Activated T-cell treated with anti-CD3 and anti-CD28 coated beads for 48 hours (primary cell): ENCODE results near the gene IGFBP3.

Experiments
- DNase-seq: peaks from one replicate; pipeline ENCODE4 v3.0.0-alpha.2; 2020; ENCODE audit warnings: low read depth

IGFBP3 gene

DNA sequence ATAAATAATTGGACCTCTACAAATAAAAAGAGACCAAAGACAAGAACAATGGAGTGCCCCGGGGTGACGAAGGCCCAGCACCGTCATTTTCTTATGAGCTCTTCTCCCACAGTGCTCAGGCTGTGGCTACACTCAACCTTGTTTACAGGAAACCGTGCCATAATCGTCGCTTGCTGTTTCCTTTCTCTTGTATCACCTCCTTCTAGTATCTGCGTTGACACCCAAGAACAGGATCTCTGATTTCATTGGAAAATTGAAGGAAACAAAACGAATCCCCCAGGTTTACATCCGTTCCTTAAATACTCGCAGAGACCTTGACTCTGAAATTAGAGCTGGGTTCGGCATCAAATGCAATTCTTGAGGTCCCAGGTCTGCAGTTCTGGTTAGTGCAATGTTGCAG, 1.7 kb upstream of the IGFBP3 start:
- no peak for DNase-seq

DNA sequence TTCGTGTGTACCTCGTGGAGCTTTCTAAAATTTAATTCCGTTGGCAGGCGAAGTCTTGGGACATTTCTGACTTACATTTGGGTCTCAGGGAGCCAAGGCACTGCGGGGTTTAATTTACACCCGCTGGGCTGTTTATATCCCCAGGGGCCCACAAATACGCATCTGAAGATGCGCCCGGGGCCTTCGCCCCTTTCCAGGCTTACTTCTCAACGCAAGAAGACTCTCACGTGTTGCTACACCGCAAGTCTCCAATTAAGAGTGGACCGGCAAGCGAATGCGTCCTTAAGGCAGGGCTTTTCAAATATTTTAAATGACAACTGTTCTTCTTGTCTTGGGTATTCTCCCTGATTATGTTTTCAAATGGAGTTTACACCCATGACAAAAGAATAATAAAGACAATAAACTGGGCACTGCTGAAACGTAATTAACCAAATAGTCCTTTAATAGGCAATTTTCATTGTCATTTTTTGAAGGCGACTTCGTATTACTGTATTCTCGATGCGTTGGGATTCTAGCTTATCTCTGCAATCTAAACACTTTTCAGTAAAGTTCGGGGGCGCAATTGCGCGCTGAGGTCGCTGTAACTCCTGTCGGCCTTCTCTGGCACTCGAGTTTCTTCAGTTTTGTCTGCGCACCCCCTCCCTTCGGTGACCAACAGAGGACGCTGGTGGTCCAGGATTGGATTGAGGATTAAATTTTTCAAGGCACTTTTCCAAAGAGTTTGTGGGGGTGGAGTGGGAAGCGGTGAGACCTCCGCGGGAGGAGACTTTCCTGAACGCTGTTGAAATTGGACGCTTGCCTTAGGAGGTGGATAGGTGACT, 837 bp upstream of the IGFBP3 start:
- DNase-seq, result no peak

DNA sequence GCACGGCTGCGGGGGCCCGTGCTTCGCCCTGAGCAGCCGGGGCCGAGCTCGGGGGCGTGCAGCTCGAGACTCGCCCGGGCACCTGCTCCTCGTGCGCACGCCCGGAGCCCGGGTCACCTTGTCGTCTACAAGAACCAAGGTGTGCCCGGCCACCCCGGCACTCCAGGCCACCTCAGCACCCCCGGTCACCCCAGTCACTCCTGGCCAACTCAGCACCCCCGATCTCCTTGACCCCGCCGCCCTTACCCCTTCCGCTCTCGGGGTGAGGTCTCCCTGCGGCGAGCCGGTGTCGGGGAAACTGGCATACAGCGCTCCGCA, 268 bp upstream of the IGFBP3 start:
- no peak for DNase-seq

DNA sequence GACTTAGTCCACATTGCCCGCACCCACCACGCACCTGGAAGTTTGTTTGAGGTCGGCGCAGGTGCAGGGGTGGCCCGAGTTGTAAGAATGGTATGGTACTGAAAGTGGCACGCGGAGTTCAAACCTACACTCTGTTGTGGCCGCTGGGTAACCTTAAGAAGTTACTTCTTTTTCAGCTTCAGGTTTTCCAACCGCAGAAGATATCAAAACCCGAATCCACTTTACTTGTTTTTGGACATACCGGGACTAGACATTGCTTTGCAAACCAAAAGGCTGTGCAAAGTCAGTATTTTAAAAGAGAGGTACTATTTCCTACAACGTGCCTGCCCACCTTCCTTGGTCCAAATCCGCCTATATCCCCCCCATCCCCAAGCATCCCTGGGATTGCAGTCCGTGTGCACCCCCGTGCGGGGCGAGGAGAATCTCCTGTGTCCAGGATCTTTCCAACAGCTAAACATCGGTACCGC, 1.0 kb downstream of the IGFBP3 start:
- no peak for DNase-seq

DNA sequence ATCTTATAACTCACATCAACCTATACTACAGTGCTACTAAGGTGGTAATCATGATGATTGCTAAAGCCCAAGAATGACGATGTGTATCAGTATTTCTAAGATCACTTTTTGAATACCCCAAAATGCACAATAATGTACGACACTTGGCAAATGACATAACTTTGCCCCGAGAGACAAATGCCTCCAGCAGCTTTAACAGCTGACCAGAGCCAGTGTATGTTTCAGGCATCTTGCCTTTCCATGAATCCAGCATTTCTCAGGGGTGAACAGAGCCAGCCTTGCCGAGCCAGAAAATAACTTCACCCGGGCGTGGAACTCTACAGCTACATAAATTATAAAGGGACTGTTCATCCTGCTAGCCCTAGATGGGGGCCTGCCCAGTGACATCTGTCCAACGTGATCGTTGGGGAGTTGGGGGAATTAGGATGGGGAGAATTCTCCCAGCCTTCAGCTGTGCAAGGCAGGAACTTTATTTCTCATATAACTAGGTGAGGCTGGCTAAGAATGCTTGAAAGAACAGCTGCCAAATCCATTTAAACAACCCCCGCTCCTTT, 1.8 kb downstream of the IGFBP3 start:
- no peak for DNase-seq

DNA sequence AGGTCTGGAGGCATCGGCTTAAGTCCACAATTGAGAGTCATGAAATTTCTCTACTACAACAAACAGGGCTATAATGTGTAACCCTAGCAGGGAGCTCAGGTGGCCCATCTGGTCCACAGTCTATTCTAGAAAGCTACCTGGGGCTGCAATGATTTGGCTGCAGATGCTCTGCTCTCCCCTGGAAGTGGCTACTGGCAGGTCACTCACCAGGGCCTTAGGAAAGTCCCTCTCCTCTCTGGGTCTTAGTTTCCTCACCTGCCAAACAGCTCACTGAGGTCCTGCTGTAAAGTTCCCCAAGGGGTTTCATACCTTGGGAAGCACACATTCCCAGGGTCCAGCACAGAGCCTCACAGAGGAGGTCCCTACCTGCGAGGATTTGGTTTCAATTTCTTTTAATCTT, 2.5 kb downstream of the IGFBP3 start:
- DNase-seq, result no peak

DNA sequence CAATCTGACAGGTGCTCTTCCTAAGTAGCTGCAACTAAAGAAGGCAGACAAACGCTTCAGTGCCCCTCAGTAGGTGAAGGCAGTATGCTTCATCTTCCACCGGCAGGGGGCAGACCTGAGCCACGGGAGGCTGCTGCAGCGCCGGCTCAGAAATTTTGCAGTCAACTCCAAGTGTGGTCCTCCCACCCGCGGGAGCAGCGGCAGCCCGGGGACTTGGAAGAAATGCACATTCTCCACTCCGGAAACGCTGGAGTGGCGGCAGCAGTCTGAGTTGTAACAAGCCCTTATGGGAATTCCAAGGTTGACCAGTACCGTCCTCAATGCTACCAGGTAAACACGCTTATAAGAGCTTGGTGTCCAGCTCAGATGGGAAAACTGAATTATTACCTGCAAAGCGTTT, 3.4 kb downstream of the IGFBP3 start:
- DNase-seq, result peak; percentile 66

DNA sequence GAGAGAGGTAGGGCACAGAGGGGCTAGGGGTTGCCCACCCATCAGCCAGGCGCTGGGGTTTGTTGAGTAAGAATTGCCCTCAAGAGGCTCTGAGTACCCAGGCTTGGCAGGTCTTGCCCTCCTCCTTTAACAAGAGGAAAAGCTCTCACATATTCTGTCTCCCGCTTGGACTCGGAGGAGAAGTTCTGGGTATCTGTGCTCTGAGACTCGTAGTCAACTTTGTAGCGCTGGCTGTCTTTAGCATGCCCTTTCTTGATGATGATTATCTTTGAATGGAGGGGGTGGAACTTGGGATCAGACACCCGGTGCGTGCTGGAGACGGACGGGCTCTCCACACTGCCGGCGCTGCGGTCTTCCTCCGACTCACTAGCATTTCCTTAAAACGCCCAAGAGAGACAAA, 4.0 kb downstream of the IGFBP3 start:
- DNase-seq, result no peak

DNA sequence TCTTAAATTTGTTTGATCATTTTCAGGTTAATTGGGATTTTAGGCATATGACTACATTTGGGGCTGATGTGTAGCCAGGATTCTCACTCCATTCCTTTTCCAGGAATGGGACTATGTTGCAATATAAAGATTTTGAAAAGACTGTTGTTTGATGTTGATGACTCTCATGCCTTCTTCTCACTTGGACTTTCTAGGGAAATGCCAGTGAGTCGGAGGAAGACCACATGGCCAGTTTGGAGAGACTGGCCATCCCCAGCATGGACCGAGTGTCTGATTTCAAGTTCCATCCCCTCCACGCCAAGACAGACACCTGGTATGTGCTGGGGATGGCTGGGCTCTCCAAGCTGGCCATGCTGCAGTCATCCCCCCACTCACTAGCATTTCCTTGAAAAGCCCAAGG, 5.5 kb downstream of the IGFBP3 start:
- DNase-seq, result no peak

DNA sequence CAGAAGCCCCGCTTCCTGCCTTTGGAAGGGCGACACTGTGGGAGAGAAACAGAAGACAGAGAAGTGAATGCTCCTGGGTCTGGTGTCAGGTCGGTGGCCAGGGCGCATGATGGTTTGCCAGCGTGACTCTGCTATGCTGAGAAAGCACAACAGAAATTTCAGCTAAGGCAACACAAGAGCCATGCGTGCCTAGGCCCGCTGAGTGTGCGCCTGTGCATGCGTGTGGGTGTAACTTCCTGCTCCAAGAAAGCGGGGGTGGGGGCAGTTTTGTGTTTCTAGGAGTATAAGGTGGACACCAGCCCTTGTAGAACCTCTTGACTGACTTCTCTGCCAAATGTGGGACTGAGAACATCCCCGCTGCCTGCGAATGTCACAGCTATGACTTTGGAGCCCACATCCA, 6.2 kb downstream of the IGFBP3 start:
- DNase-seq, result no peak

DNA sequence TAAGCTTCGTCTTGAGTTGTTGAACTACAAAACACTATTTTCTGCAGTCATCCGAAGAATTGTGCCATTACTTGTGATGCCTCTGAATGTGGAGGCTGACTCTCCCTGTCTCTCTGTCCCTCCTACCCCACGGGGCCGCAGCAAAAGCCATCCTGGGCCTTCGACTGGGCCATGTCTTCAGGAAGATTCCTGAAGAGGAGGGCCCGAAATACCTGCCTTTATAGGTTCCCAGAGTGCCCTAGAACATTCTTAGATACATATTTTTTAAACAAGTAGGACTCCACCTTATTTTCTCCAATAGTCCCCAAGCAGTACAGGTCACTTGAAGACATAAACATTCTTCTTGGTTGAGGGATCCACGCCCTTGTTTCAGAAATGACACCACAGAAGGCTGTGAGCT, 8.1 kb downstream of the IGFBP3 start:
- no peak for DNase-seq

DNA sequence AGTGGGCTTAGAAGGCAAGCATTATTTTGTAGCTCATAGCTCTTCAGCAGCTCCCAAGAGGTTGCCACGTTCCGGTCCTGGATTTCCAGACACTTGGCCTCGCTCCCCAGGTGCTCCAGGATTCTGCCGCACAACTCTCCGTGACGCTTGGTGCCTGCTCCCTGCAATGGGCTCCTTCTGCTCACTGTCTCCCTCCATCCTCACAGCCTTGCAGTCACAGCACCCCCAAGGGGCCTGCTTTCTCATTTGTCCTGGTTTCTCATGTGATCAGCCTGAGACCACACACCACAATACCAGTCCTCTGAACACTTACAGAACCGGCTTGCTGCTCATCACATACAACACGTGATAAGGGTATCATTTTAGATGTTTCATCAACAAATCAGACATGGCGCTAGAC, 9.8 kb downstream of the IGFBP3 start:
- no peak for DNase-seq

DNA sequence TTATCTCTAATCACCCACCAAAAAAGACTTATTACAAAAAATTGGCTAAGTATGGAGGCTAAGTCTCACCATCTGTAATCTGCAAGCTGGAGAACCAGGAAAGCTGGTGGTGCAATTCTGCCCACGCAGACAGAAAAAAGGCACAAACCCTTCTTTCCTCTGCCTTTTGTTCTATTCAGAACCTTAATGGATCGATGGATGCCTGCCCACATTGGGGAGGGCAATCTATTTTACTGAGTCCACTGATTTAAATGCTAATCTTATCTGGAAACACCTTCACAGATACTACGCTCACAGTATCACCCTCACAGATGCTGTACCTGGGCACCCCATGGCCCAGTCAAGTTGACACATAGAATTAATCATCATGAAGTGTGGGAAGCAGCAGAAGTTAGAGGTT, 10.2 kb downstream of the IGFBP3 start:
- DNase-seq, result no peak

DNA sequence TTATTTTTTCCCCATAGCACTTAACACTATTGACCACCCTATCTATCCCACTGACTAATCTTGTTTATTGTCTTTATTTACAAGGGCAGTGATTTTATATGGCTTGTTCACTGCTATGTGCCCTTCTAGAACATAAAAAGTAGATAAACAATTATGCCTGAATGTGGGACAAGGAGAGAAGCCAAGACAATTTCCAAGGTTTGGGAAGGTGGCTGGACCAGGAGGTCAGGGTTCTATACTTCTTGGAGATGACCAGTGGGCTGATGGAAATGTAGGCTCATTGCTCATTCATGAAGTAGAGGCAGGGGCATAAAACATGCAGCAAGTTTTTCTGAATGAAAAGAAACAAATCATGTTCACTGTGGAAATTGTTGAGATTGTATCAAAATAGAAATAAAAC, 11.5 kb downstream of the IGFBP3 start:
- DNase-seq, result no peak

DNA sequence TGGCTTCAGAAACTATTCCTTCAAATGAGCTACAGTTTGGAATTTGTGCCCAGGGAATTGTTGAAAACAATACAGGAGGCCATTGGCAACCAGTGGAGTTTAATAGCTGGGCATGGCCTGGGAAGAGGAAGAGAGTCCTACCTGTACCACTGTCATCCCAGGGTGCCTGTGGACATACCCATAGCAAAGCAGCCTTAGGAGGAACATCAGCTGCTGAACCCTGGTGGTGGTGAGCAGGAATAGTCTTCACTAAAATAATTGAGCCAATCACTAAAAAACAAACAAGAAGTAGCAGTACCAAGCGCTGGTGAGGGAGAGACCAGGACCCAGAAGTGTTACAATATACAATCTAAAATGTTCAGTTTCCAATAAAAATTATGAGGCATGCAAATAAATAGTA, 18.3 kb downstream of the IGFBP3 start:
- no peak for DNase-seq

DNA sequence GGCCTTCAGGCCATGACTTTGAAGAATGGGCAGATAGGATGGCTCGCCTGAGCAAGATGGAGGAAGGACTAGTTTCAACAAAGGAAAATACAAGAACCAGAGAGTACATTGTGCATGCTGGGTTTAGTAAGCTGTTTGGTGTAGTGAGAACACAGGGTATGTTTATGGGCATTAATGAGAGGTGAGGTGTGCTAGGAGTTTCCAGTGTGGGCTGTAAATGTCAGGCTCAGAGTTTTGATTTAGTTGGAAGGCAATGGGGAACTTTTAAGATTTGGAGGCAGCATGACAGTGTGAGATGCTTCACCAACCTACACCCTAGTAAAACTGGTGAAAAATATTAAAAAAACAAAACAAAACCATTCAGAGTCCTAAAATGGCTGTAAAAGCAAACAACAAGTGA, 19.5 kb downstream of the IGFBP3 start:
- no peak for DNase-seq

DNA sequence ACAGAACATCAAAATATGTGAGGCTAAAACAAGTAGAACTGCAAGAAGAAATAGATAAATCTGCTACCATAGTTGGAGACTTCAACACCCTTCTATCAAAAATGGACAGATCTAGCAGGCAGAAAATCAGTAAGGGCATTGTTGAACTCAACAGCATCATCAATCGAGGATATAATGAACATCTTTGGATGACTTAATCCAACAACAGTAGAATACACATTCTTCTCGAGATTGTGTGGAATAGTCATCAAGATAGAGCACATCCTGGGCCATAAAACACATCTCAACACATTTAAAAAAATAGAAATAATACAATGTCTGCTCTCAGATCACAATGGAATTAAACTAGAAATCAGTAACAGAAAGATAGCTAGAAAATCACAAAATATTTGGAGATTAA, 22.9 kb downstream of the IGFBP3 start:
- DNase-seq, result no peak

DNA sequence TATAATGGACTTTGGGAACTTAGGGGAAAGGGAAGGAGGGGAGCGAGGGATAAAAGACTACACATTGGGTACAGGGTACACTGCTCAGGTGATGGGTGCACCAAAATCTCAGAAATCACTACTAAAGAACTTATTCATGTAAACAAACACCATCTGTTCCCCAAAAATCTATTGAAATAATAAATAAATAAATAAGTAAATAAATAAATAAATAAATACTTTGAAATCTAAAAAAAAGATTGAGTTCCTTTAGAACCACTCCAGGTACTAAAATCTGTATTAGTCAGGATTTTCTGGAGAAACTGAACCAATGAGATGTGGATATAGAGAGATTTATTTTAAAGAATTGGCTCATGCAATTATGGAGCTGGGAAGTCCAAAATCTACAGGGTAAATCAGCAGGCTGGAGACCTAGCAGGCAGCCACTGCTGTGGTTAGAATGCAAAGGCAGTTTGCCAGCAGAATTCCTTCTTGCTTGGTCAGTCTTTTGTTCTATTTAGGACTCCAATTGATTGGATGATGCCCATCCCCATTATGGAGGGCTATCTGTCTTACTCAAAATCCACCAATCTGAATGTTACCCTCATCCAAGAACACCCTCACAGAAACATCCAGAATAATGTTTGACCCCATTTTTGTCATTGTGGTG, 23.9 kb downstream of the IGFBP3 start:
- no peak for DNase-seq

DNA sequence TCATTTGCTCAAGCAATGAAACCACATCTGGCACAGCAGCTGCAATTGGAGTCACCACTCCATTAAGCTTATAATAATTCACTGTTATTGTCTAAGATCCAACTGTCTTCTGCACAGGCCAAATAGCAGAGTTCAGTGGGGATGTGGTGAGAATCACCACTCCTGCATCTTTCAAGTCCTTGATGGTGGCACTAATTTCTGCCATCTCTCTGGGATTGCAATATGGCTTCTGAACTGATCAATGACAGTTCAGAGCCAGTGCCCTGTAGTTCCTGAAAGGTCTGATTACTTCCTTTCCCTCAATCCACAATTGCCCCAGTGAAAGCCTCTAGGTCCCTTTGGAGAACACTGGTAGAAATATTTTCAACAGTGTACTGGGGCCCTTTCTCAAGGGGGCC, 26.4 kb downstream of the IGFBP3 start:
- DNase-seq, result no peak

DNA sequence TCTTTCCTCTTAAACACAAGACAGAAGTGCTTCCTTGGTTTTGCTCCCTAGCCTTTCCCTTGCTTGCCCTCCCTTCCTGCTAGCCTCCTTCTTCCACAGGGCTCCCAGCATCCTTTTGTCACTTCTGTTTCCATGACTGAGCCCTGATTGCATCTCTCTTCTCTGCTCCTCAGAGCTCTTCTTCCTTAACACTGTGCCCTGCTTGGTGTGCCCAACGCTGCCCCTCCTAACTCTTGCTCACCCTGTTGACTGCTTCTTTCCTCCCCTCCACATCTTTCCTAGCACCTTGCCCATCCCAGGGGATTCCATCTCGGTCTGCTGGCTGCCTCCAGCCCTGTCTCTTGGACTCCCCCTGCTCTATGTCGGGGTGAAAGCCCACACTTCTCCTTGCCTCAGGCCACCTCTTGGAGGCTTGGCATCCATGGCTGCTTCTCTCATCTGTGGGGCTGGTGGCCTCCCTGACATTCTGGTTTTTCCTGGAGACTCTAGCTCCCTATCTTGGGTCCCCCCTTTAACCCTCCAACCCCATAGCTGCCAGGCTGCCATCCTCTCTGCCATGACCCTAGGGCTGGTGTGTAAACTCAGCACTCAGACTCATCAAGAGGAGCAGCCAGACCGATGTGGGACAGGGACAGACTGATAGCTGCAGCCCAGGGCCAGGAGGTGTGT, 26.9 kb downstream of the IGFBP3 start:
- DNase-seq, result no peak

DNA sequence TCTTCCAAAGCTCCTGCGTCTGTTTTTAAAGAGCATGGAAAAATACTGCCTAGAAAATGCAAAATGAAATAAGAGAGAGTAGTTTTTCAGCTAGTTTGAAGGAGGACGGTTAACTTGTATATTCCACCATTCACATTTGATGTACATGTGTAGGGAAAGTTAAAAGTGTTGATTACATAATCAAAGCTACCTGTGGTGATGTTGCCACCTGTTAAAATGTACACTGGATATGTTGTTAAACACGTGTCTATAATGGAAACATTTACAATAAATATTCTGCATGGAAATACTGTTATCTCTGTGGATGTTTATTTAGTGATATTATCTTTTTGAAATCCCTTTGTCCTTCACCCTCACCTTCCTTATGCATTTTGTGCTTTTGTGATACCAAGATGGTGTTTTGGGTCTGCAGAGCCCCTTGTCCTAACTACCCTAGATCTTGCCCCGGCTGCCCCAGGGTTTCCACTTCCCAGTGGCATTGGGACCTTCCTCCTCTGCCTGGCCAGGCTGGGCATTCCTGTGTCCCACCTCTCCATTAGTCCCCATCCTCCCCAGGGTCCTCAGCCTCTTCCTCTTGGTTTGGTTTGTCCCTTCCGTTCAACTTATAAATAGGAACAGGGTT, 27.6 kb downstream of the IGFBP3 start:
- no peak for DNase-seq

DNA sequence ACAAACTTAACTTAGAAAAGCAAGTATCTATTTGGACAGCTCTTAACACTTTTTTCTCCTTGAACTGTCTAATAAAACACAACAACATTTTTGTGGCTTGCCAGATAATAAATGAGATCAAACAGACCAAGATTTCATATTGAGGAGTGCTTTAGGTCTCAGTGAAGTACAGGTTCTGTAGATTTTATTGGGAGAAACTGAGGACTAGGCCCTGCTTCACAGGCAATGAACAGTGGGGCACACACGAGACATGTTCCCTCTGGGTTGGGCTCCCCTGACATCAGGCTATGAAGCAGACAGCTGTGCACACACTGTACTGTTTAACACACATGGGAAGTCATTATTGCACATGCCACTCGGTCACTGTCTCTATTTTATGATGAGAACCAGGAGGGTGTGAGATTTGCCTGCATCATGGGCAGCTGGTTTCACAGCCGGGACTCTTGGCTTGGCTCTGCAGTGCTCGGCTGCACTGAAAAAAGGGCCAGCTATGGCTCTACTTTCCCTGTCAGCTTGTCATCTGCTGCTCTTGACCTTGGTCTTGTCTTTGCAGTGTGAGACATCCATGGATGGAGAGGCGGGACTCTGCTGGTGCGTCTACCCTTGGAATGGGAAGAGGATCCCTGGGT, 28.6 kb downstream of the IGFBP3 start:
- no peak for DNase-seq
